HepG2 (cell line): ENCODE measurements around the gene MARF1. TPM values are rescaled to one million over a fixed set of nuclear protein-coding genes. Genes with fewer than 3 reads are reported as not detected.
A peak's percentile ranks its signal among the peaks of the same experiment; 100 is the strongest.

ENCODE experiments used
- GLI4 ChIP-seq: sonication (generic); formaldehyde crosslinking; IDR thresholded peaks from 2 replicates; pipeline ENCODE4 v1.5.1; 2020; ENCODE audit warnings: missing genetic modification reagents, mild to moderate bottlenecking, moderate library complexity, borderline replicate concordance
- GTF2F1 ChIP-seq: fragments of 150-350 bp; IDR thresholded peaks from 2 replicates; pipeline ENCODE4 v1.6.1; 2014; ENCODE audit warnings: low read length
- HBP1 ChIP-seq: IDR thresholded peaks from 2 replicates; pipeline ENCODE4 v1.6.1; 2016; ENCODE audit warnings: low read depth, control low read depth
- HOXA3 ChIP-seq: sonication (generic); formaldehyde crosslinking; IDR thresholded peaks from 2 replicates; pipeline ENCODE4 v1.5.0; 2020; ENCODE audit warnings: missing genetic modification reagents
- KAT7 ChIP-seq: IDR thresholded peaks from 2 replicates; pipeline ENCODE4 v1.6.1; 2018; ENCODE audit warnings: borderline replicate concordance, missing compliant biosample characterization
- KDM3A ChIP-seq: IDR thresholded peaks from 2 replicates; pipeline ENCODE4 v1.6.1; 2018; ENCODE audit warnings: low read depth, missing compliant biosample characterization
- MIXL1 ChIP-seq: IDR thresholded peaks from 2 replicates; pipeline ENCODE4 v1.6.1; 2016
- NCOA2 ChIP-seq: sonication (generic); formaldehyde crosslinking; IDR thresholded peaks from 2 replicates; pipeline ENCODE4 v1.8.0; 2022; ENCODE audit warnings: inconsistent platforms
- NONO ChIP-seq, 2 experiments: fragments of 450-650 bp in 1 of 2; sonication (generic) in 1 of 2; formaldehyde crosslinking in 1 of 2; IDR thresholded peaks in 1 of 2; conservative IDR thresholded peaks in 1 of 2; 2 replicates each; pipeline versions ENCODE4 v1.6.1 to v1.8.0; 2017 to 2022; ENCODE audit warnings: mild to moderate bottlenecking in 1 of 2, missing genetic modification reagents in 1 of 2, moderate library complexity in 1 of 2
- PHF5A ChIP-seq: IDR thresholded peaks from one replicate; pipeline ENCODE4 v1.6.1; 2018; ENCODE audit warnings: low read depth, missing genetic modification reagents; ENCODE audit not compliant: unreplicated experiment
- PRMT3 ChIP-seq: sonication (generic); formaldehyde crosslinking; IDR thresholded peaks from 2 replicates; pipeline ENCODE4 v1.8.1; 2022; ENCODE audit warnings: low read depth, mild to moderate bottlenecking, moderate library complexity, missing genetic modification reagents, borderline replicate concordance
- SMAD3 ChIP-seq: sonication (generic); formaldehyde crosslinking; IDR thresholded peaks from 2 replicates; pipeline ENCODE4 v1.4.0; 2020; ENCODE audit warnings: missing genetic modification reagents
- ZBTB10 ChIP-seq: sonication (generic); formaldehyde crosslinking; IDR thresholded peaks from 2 replicates; pipeline ENCODE4 v1.4.0; 2020; ENCODE audit warnings: missing genetic modification reagents, borderline replicate concordance
- ZBTB38 ChIP-seq: sonication (generic); formaldehyde crosslinking; IDR thresholded peaks from 2 replicates; pipeline ENCODE4 v1.5.1; 2020; ENCODE audit warnings: mild to moderate bottlenecking, missing genetic modification reagents
- ZFP82 ChIP-seq: sonication (generic); formaldehyde crosslinking; IDR thresholded peaks from 2 replicates; pipeline ENCODE4 v1.5.1; 2020; ENCODE audit warnings: mild to moderate bottlenecking, missing genetic modification reagents, borderline replicate concordance
- ZFY ChIP-seq: sonication (generic); formaldehyde crosslinking; IDR thresholded peaks from 2 replicates; pipeline ENCODE4 v1.4.0; 2020; ENCODE audit warnings: missing genetic modification reagents
- ZNF564 ChIP-seq: sonication (generic); formaldehyde crosslinking; IDR thresholded peaks from 2 replicates; pipeline ENCODE4 v1.8.1; 2023; ENCODE audit warnings: mild to moderate bottlenecking, missing genetic modification reagents
- ZNF580 ChIP-seq: IDR thresholded peaks from 2 replicates; pipeline ENCODE4 v1.6.1; 2016; ENCODE audit warnings: low read depth, borderline replicate concordance
- ZNF615 ChIP-seq: sonication (generic); formaldehyde crosslinking; IDR thresholded peaks from 2 replicates; pipeline ENCODE4 v1.5.0; 2020; ENCODE audit warnings: mild to moderate bottlenecking, missing genetic modification reagents, borderline replicate concordance
- ZNF687 ChIP-seq: sonication (generic); formaldehyde crosslinking; IDR thresholded peaks from 2 replicates; pipeline ENCODE4 v1.5.1; 2020; ENCODE audit warnings: mild to moderate bottlenecking, missing genetic modification reagents, moderate library complexity
- ZNF740 ChIP-seq: sonication (generic); formaldehyde crosslinking; IDR thresholded peaks from 2 replicates; pipeline ENCODE4 v1.4.0; 2020; ENCODE audit warnings: missing genetic modification reagents
- polyA plus RNA-seq, 8 experiments: library from polyadenylated mRNA; depleted of rRNA in 3 of 8; stranded (reverse) in 7 of 8; unstranded in 1 of 8; fragments of >200 nt; fragmentation: Illumina TruSeq in 4 of 8; extraction: Trizol in 4 of 8; gene quantifications; 2 replicates each; pipeline versions ENCODE4 v1.2.1 to v1.2.3, GENCODE V29; 2011 to 2016; ENCODE audit warnings: low read depth in 4 of 8, missing spikeins in 1 of 8, mixed read lengths in 1 of 8; ENCODE audit not compliant: insufficient read depth in 1 of 8
- total RNA-seq, 5 experiments: library from RNA; depleted of rRNA; stranded (reverse); fragments of >200 nt; fragmentation: Illumina TruSeq; extraction: Trizol; gene quantifications; 2 replicates each; pipeline ENCODE4 v1.2.3, GENCODE V29; 2016; ENCODE audit warnings: low read depth in 1 of 5

Gene MARF1
- total and polyA plus RNA-seq, 2 of the 13 experiments (the other 11 are each of a cell fraction or from before 2014, with no cell fraction given), result 8.7 to 20.7 TPM

- TF ChIP-seq ZBTB10 (CRISPR knock-in tag), result 0 out of 2 replicates have a peak, but pooled peaks have one; percentile 33
- 0 out of 2 replicates have a peak, but pooled peaks have one; percentile 21 for TF ChIP-seq ZNF740 (CRISPR knock-in tag)
- no peak for TF ChIP-seq NONO (IDR thresholded peaks at IDR 0.05)
- peak; percentile 67; the same call in 1 of the 2 replicates for TF ChIP-seq NONO (CRISPR knock-in tag; conservative IDR thresholded peaks at IDR 0.05)
- TF ChIP-seq ZFP82, result no peak
- no peak for TF ChIP-seq ZNF615
- no peak for TF ChIP-seq GTF2F1
- TF ChIP-seq ZNF580 (CRISPR knock-in tag), result no peak
- TF ChIP-seq HBP1 (CRISPR knock-in tag), result no peak
- TF ChIP-seq KAT7 (CRISPR knock-in tag), result no peak
- 0 out of 2 replicates have a peak, but pooled peaks have one; percentile 32 for TF ChIP-seq ZFY (CRISPR knock-in tag)
- TF ChIP-seq NCOA2 (CRISPR knock-in tag), result peak; percentile 63; the same call in 1 of the 2 replicates
- no peak for TF ChIP-seq ZNF564 (CRISPR knock-in tag)
- TF ChIP-seq ZNF687, result no peak
- no peak for TF ChIP-seq KDM3A (CRISPR knock-in tag)
- 0 out of 2 replicates have a peak, but pooled peaks have one; percentile 10 for TF ChIP-seq ZBTB38 (CRISPR knock-in tag)
- TF ChIP-seq SMAD3, result 0 out of 2 replicates have a peak, but pooled peaks have one; percentile 31
- TF ChIP-seq HOXA3 (CRISPR knock-in tag), result peak; percentile 31; the same call in 1 of the 2 replicates
- peak; percentile 29 for TF ChIP-seq PHF5A (CRISPR knock-in tag)
- no peak for TF ChIP-seq GLI4
- TF ChIP-seq PRMT3 (CRISPR knock-in tag), result no peak
- peak; percentile 21; the same call in 1 of the 2 replicates for TF ChIP-seq MIXL1 (CRISPR knock-in tag)
Observed at GRCh38 chr16:15572329-15573001, 70.5 kb downstream of the MARF1 start (continued).
